SJCRH30 (cell line): ENCODE measurements around the gene PTPRCAP. TPM values are rescaled to one million over a fixed set of nuclear protein-coding genes. Genes with fewer than 3 reads are reported as not detected.

Source experiments
- DNase-seq, 2 experiments: peaks; one replicate each; pipeline ENCODE4 v3.0.0-alpha.2; 2015 to 2020
- H3K27ac ChIP-seq: fragments of 250-450 bp; sonication (Bioruptor Pico); 2 replicates; pipeline ENCODE4 v1.5.1; 2020; ENCODE audit warnings: mild to moderate bottlenecking, moderate library complexity
- H3K27me3 ChIP-seq: fragments of 250-450 bp; sonication (Bioruptor Pico); 2 replicates; pipeline ENCODE4 v1.5.1; 2020; ENCODE audit warnings: mild to moderate bottlenecking, moderate library complexity
- H3K36me3 ChIP-seq: fragments of 250-450 bp; sonication (Bioruptor Pico); 2 replicates; pipeline ENCODE4 v1.5.1; 2020; ENCODE audit warnings: mild to moderate bottlenecking, moderate library complexity
- H3K4me1 ChIP-seq: fragments of 250-450 bp; sonication (Bioruptor Pico); 2 replicates; pipeline ENCODE4 v1.5.1; 2020; ENCODE audit warnings: mild to moderate bottlenecking, moderate library complexity
- H3K4me3 ChIP-seq: fragments of 250-450 bp; sonication (Bioruptor Pico); 2 replicates; pipeline ENCODE4 v1.5.1; 2020; ENCODE audit warnings: mild to moderate bottlenecking, moderate library complexity
- H3K9me3 ChIP-seq: fragments of 250-450 bp; sonication (Bioruptor Pico); replicated peaks from 2 replicates; pipeline ENCODE4 v1.5.1; 2020; ENCODE audit warnings: mild to moderate bottlenecking, moderate library complexity
- total RNA-seq: library from RNA; depleted of rRNA; stranded (reverse); fragments of >200 nt; shearing (Covaris generic); gene quantifications from 2 replicates; pipeline ENCODE4 v1.2.3, GENCODE V29; 2014

PTPRCAP gene
- total RNA-seq, 1 experiment from 2014 or later, result 1.1 TPM

DNA sequence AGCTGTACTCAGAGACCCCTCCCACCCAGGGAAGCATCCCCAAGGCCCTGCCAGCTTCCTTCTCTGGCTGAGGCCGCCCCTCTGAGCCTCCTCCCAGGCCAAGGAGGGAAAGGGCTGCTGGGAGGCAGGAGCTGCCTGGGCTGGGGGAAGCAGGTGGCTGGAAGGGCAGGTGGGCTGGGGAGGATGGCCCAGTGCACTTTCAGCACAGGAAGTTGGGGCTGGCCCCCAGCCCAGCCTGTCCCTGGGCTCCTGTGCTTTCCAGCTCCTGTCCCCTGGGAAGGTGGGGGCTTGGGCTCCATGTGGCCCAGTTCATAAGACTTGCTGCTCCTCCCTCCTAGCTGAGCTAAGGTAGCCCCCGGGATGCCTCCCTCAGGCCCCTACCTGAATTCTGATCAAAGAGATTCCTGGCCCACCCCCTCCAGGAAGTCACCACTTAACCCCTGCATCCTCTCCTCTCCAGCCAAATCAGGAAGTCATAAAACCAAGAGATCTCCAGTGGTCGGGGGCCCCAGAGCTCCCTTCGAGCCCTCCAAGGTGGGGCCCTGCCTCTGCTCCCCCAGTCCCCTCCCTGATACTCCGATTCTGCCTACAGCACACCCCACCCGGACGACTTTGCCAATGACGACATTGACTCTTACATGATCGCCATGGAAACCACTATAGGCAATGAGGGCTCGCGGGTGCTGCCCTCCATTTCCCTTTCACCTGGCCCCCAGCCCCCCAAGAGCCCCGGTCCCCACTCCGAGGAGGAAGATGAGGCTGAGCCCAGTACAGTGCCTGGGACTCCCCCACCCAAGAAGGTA is 40.7 kb downstream of the PTPRCAP start:
- no peak overlapping the region for H3K4me3 ChIP-seq
- no peak overlapping the region for H3K27ac ChIP-seq
- no peak for DNase-seq
- no peaks in the 10 kb centered on the region for H3K9me3 ChIP-seq
- no peaks in the 10 kb centered on the region for H3K27me3 ChIP-seq
- peaks cover 18% of the 10 kb centered on the region for H3K36me3 ChIP-seq
- H3K4me1 ChIP-seq, result 0 out of 2 replicates have a peak, but pooled peaks cover 2% of the 10 kb centered on the region

DNA sequence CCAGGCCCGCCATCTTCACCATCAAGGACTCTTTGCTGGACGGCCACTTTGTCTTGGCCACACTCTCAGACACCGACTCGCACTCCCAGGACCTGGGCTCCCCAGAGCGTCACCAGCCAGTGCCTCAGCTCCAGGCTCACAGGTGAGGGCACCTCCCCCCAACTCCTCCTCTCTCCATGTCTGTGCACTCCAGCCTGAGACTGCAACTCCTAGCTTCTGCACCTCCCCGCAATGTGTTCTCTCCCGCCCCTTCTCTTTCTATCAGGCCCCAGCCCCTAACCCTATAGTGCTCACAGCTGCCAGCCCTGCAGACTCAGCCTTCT is 41.3 kb downstream of the PTPRCAP start:
- DNase-seq, result no peak

GRCh38 chr11:67395555-67396258 is 41.8 kb downstream of the PTPRCAP start:
- Histone ChIP-seq H3K4me1 (0 out of 2 replicates have a peak, but pooled peaks cover 2% of the 10 kb centered on the region), H3K36me3 (peaks cover 18% of the 10 kb centered on the region), H3K27ac (no peak overlapping the region), H3K9me3 (no peaks in the 10 kb centered on the region), H3K4me3 (no peak overlapping the region), H3K27me3 (no peaks in the 10 kb centered on the region)
- no peak for DNase-seq

More for the DNA sequence above, 41.3 kb downstream of the PTPRCAP start:
- H3K27me3 ChIP-seq, result no peaks in the 10 kb centered on the region
- no peak overlapping the region for H3K4me3 ChIP-seq
- no peaks in the 10 kb centered on the region for H3K9me3 ChIP-seq
- peaks cover 18% of the 10 kb centered on the region for H3K36me3 ChIP-seq
- no peak overlapping the region for H3K27ac ChIP-seq
- 0 out of 2 replicates have a peak, but pooled peaks cover 2% of the 10 kb centered on the region for H3K4me1 ChIP-seq

DNA sequence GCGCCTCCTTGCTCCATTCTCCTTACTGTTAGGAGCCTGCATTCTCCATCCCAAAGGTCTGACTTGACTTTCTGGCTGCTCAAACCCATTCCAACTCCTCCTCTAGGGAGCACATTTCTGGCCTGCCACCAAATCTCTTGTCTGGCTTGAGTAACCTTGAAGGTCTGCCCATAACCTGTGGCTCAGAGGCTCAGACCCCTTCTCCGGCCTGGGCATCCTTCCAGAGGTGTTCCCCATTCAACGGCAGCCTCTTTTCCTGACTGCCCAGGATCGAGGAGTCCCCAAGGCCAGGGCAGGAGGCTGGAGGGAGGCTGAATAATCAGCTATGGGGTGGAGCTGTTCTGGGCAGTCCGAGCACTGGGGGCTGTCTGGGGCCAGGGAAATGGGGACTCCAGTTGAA is 43.5 kb downstream of the PTPRCAP start:
- peaks cover 11% of the 10 kb centered on the region for H3K36me3 ChIP-seq
- no peaks in the 10 kb centered on the region for H3K9me3 ChIP-seq
- no peaks in the 10 kb centered on the region for H3K27me3 ChIP-seq
- no peak for DNase-seq
- H3K4me1 ChIP-seq, result no peaks in the 10 kb centered on the region
- H3K27ac ChIP-seq, result no peak overlapping the region
- H3K4me3 ChIP-seq, result no peak overlapping the region

DNA sequence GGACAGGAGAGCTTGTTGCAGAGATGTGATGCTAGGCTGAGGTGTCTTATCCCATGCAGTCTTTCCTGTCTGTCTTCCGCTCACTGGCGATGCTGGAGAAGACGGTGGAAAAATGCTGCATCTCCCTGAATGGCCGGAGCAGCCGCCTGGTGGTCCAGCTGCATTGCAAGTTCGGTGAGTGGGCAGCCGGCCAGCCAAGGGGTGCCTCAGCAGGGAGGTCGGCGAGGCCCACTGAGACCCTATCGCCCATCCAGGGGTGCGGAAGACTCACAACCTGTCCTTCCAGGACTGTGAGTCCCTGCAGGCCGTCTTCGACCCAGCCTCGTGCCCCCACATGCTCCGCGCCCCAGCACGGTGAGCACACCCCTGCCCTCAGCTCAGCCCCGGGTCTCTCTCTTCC is 44.0 kb downstream of the PTPRCAP start:
- Histone ChIP-seq H3K9me3 (no peaks in the 10 kb centered on the region), H3K4me1 (no peaks in the 10 kb centered on the region), H3K4me3 (no peak overlapping the region), H3K27me3 (no peaks in the 10 kb centered on the region), H3K27ac (no peak overlapping the region), H3K36me3 (peaks cover 11% of the 10 kb centered on the region; the same call in 1 of the 2 replicates)
- DNase-seq, result no peak

- Histone ChIP-seq H3K27ac (peak overlapping the region; percentile 76; the same call in 1 of the 2 replicates), H3K36me3 (peaks cover 5% of the 10 kb centered on the region; the same call in 1 of the 2 replicates)
- DNase-seq, result no peak
Measured at GRCh38 chr11:67392183-67392715, 45.2 kb downstream of the PTPRCAP start.

DNA sequence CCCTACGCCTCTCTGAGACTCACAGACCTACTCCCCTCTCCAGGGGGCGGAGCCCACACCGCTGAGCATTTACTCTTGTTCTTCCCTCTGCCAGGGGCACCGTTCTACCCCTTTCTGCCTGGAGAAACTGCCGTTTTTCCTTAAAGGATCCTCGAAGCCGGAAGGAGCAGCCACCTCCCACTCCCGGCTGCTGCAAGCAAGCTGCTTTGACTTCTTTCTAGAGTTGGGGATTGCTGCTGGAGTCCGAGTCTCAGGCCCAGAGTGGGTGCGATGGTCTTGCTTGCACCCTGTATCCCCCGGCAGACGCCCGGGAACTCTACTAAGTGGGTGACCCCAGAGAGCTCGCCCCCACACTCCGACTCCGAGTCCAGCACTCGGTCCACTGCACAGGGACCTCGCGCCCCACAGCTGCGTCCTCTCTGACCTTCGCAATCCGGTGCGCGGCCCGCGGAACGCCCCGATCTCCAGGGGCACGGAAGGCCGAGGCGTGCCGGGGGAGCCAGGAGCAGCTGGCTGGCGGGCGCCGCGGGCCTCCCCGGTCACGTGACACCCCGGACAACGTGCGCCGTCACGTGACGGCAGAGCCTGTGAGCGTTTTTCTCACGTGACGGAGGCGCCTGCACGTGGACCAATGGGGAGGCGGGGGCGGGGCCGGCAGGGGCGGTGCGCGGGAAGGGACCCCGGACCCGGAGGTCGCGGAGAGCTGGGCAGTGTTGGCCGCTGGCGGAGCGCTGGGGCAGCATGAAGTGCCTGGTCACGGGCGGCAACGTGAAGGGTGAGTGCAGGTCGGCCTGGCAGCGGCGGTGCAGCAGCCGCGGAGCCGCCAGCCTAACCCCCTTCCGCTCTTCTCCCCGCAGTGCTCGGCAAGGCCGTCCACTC is 45.9 kb downstream of the PTPRCAP start, which contains the start of gene RAD9A:
TSS of gene RAD9A (plus strand) at position 683 of the 879 bp plus-strand sequence. CDS start at position 742, 59 bp downstream.
- no peaks in the 10 kb centered on the region for H3K4me1 ChIP-seq
- no peaks in the 10 kb centered on the region for H3K27me3 ChIP-seq
- peak within 1 kb of the TSS; percentile 76 for H3K27ac ChIP-seq
- H3K9me3 ChIP-seq, result no peaks in the 10 kb centered on the region
- peaks cover 4% of the 10 kb centered on the region; the same call in 1 of the 2 replicates for H3K36me3 ChIP-seq
- DNase-seq, result peak; percentile 94 to 95
- peak within 1 kb of the TSS; percentile 70 for H3K4me3 ChIP-seq

More at GRCh38 chr11:67392183-67392715, 45.2 kb downstream of the PTPRCAP start:
- Histone ChIP-seq H3K9me3 (no peaks in the 10 kb centered on the region), H3K4me3 (peak overlapping the region; percentile 70), H3K27me3 (no peaks in the 10 kb centered on the region), H3K4me1 (no peaks in the 10 kb centered on the region)

DNA sequence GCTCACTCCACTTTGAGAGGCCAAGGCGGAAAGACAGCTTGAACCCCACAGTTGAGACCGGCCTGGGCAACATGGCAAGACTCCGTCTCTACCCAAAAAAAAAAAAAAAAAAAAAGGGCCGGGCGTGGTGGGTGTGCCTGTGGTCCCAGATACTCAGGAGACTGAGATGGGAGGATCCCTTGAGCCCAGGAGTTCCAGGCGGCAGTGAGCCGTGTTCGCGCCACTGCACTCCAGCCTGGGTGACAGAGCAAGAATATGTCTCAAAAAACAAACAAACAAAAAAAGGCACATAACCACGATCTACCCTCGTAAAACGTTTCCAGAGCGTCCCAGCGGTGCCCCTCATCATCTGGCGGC is 46.6 kb downstream of the PTPRCAP start:
- peak overlapping the region; percentile 76 for H3K27ac ChIP-seq
- DNase-seq, result no peak
- no peaks in the 10 kb centered on the region for H3K9me3 ChIP-seq
- peaks cover 4% of the 10 kb centered on the region; the same call in 1 of the 2 replicates for H3K36me3 ChIP-seq
- H3K4me3 ChIP-seq, result peak overlapping the region; percentile 70
- no peaks in the 10 kb centered on the region for H3K4me1 ChIP-seq
- H3K27me3 ChIP-seq, result no peaks in the 10 kb centered on the region

DNA sequence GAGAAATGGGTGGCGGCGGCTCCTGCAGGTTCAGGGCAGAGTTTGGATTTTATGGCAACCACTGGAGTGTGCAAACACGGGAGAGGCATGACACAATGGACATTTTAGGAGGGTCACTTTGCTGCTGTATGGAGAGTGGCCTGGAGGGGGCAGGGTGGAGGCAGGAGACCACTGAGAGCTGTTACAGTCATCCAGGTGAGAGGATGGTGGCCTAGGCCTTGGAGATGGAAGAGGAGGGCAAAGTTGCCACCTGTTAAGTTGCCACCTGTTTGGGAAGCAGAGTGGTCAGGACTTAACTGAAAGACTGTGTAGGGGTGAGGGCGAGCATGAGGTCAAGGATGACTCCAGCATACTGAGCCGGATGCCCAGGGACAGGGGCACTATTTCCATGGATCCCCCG is 48.0 kb downstream of the PTPRCAP start:
- no peaks in the 10 kb centered on the region for H3K36me3 ChIP-seq
- H3K4me1 ChIP-seq, result no peaks in the 10 kb centered on the region
- H3K27ac ChIP-seq, result no peak overlapping the region
- H3K9me3 ChIP-seq, result no peaks in the 10 kb centered on the region
- DNase-seq, result peak; percentile 42 to 64
- H3K27me3 ChIP-seq, result no peaks in the 10 kb centered on the region
- H3K4me3 ChIP-seq, result no peak overlapping the region

GRCh38 chr11:67387518-67387917 is 50.0 kb downstream of the PTPRCAP start:
- H3K36me3 ChIP-seq, result no peaks in the 10 kb centered on the region
- DNase-seq, result no peak
- no peak overlapping the region for H3K4me3 ChIP-seq
- no peaks in the 10 kb centered on the region for H3K4me1 ChIP-seq
- no peaks in the 10 kb centered on the region for H3K27me3 ChIP-seq
- no peak overlapping the region for H3K27ac ChIP-seq
- H3K9me3 ChIP-seq, result no peaks in the 10 kb centered on the region

DNA sequence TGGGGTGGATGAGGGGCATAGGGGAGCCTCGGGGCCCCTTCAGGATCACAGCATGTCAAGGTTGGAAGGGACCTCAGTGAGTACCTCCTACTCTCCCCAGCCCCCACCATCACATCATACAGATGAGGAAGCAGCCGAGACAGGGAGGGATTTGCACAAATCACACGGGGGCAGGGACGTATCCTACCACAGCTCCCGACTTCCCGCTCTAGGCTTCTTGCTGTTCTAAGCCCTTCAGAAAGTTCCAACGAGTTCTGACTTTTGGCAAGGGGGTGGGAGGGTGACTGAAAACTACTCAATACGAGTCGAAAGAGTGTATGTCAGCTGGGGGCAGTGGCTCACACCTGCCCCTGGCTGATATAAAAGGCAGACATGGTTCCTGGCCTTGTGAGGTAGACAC is 50.4 kb downstream of the PTPRCAP start:
- H3K27ac ChIP-seq, result no peak overlapping the region
- H3K9me3 ChIP-seq, result no peaks in the 10 kb centered on the region
- no peak overlapping the region for H3K4me3 ChIP-seq
- no peaks in the 10 kb centered on the region for H3K27me3 ChIP-seq
- no peak for DNase-seq
- no peaks in the 10 kb centered on the region for H3K36me3 ChIP-seq
- no peaks in the 10 kb centered on the region for H3K4me1 ChIP-seq
